ENCODE results near the gene RPS27. TPM values are rescaled to one million over a fixed set of nuclear protein-coding genes. Genes with fewer than 3 reads are reported as not detected.
A peak's percentile ranks its signal among the peaks of the same experiment; 100 is the strongest.
"Not testable (repeated sequence)": the region's sequence is repeated elsewhere in the genome, so short reads cannot be mapped to it uniquely, and the experiment has no call there.

Gene RPS27
- polyA plus RNA-seq, 6 donors from 2014 or later = 15,695 to 24,474 (median 20,858) TPM

DNA sequence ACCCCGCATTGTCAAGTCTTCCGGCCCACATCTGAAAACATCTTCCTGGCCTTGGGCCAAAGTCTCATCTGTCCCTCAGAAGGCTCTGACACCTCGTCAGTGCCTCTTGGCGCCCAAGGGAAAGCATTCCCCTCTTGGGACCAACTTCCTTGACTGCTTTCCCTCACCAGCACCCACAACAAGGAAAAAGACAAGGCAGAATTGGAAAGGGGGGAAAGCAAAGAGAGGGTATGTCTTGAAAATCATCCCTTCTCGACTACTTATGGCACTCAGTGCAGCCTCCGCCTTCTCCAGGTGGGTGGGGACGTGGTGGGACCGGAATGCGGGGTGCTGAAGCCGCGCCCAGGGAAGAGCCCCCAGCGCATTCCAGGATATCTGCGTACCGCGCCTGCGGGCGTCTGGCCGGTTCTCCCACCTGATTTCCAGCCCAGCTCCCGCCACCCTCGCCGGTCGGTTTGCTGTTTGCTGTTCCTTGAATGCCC is 26.7 kb upstream of the RPS27 start:
- Mint-ChIP-seq H3K4me3 (peak overlapping the region; percentile 78 to 97 (median 94)), H3K27me3 (no peaks in the 10 kb centered on the region), H3K36me3 (no peaks in the 10 kb centered on the region), H3K9me3 (no peaks in the 10 kb centered on the region), H3K27ac (peak overlapping the region; percentile 93 to 99 (median 96)), H3K4me1 (peaks cover 49 to 83% (median 71%) of the 10 kb centered on the region in 3 donors)
- DNase-seq (no peak), ATAC-seq (ENCODE audit: low read depth in 2 of 2) (no peak)

DNA sequence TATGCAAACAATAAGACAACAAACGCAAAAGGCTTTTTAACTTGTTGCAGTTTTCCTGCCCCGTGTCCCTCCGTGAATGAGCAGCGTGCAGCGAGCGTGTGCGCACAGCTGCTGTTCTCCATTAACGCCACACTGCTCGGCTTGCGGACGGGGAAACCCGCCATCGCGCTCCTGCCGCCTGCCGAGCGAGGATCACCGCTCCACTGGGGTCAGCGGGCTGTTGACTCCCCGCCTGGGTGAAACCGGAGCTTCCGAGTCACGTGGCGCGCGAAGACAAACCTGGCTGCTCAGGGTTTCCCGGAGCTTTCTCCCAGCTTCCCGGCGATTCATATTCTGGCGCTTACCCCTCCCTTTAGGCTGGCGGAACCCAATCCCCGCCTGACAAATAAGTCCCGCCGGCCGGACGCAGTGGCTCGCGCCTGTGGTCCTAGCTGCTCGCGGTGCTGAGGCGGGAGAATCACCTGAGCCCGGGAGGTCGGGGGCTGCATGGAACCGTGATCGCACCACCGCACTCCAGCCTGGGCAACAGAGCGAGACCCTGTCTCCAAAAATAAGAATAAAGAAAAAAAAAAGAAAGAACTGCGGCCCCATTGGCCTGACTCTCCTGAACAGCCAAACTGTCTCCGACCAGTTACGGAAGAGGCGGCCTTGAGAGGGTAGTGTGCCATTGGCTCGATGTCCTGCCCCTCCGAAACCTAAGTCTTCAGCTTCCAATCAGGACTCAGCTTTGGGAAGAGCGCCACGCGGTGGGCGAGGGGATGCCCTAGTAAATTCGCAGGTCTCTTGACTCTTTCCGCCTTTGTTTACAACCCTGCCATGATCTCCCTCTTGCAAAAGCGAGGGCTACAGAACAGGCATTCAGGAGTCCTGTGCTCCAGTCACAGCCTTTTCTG is 23.2 kb upstream of the RPS27 start, which contains the start of gene CREB3L4:
Gene CREB3L4 (plus strand): TSS at position 796 of the 893 bp plus-strand sequence. CDS start 624 bp downstream, outside the sequence.
- Mint-ChIP-seq H3K4me1 (peaks cover 42 to 71% (median 64%) of the 10 kb centered on the region in 3 donors), H3K27me3 (no peaks in the 10 kb centered on the region), H3K9me3 (no peaks in the 10 kb centered on the region), H3K36me3 (no peaks in the 10 kb centered on the region), H3K27ac (peak within 1 kb of the TSS; percentile 94 to 100 (median 98)), H3K4me3 (peak within 1 kb of the TSS; percentile 92 to 100 (median 98))
- DNase-seq (peak; percentile 91), ATAC-seq (ENCODE audit: low read depth in 2 of 2) (peak; percentile 85 to 87)

DNA sequence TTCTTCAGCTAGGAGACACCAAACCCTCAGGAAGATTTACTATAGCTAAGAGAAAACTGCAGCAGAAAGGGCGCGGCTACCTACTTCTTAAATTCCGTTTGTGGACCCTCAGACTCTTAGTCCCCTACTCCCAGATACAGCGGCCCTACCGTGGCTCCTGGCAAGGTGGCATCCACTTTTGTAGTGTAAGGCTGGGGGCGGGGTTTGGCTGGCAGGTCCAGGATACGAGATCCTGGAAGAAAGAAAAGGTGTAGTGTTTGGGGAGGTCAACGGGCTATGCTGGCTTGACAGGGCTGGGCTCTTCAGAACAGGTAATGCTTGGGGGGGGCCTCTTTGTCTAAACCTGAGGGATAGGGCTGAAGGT is 22.6 kb upstream of the RPS27 start:
- Mint-ChIP-seq H3K4me1 (peaks cover 36 to 66% (median 64%) of the 10 kb centered on the region in 3 donors), H3K4me3 (peak overlapping the region; percentile 92 to 100 (median 98)), H3K9me3 (no peaks in the 10 kb centered on the region), H3K36me3 (no peaks in the 10 kb centered on the region), H3K27ac (peak overlapping the region; percentile 94 to 100 (median 98)), H3K27me3 (no peaks in the 10 kb centered on the region)
- DNase-seq (no peak), ATAC-seq (ENCODE audit: low read depth in 2 of 2) (no peak)

DNA sequence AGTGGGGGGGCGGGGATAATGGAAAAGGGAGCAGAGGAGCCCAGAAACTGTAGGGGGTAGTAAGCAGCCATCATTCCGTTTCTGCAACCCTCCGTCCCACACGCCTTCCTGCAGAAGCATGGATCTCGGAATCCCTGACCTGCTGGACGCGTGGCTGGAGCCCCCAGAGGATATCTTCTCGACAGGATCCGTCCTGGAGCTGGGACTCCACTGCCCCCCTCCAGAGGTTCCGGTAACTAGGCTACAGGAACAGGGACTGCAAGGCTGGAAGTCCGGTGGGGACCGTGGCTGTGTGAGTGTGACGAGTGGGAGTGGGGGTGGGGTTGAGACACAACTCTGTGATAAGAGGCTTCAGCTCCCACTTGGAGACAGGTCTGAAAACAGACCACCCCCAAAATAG is 22.2 kb upstream of the RPS27 start:
- Mint-ChIP-seq H3K36me3 (no peaks in the 10 kb centered on the region), H3K27me3 (no peaks in the 10 kb centered on the region), H3K9me3 (no peaks in the 10 kb centered on the region), H3K4me3 (peak overlapping the region; percentile 92 to 100 (median 98)), H3K4me1 (peaks cover 37 to 66% (median 64%) of the 10 kb centered on the region in 3 donors), H3K27ac (peak overlapping the region in 4 of 6 donors; percentile 29 to 100 (median 96))
- no peak for DNase-seq
- ATAC-seq (ENCODE audit: low read depth in 2 of 2) = no peak

DNA sequence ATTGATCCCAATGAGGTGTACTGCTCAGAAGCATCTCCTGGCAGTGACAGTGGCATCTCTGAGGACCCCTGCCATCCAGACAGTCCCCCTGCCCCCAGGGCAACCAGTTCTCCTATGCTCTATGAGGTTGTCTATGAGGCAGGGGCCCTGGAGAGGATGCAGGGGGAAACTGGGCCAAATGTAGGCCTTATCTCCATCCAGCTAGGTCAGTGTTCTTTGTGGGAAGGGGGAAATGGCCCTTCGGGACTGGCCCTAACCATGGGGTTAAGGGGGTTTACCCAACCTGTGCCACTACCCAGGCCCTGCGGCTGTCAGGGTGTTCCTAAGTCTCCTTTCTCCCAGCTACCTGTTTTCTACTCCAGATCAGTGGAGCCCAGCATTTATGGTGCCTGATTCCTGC is 21.6 kb upstream of the RPS27 start:
- H3K27ac Mint-ChIP-seq = peak overlapping the region in 4 of 6 donors; percentile 37 to 97 (median 90)
- H3K9me3 Mint-ChIP-seq = no peaks in the 10 kb centered on the region

DNA sequence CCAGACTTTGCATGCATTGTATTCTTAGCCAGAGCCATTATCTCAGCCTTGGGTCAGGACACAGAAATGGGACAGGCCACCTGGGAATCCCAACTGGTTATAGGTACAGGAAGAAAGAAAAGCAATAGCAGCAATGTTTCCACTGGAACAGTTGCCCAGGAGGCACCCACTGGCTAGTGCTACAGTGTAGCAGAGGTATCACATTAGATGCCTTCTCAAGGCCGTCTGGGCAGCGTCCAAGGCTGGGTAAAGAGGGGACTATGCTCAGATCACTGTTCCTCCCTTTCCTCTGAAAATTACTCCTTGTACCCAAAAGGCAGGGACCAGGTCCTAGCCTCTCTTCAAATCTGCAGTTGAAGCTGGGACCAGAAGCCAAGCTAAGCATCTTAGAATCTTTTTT is 20.2 kb upstream of the RPS27 start:
- no peaks in the 10 kb centered on the region for H3K9me3 Mint-ChIP-seq
- H3K36me3 Mint-ChIP-seq = peaks cover under 1 to 4% of the 10 kb centered on the region in 2 donors
- H3K4me1 Mint-ChIP-seq = peaks cover 33 to 60% (median 53%) of the 10 kb centered on the region in 3 donors
- H3K4me3 Mint-ChIP-seq = peak overlapping the region in 2 of 8 donors; percentile 34 to 46
- no peaks in the 10 kb centered on the region for H3K27me3 Mint-ChIP-seq
- DNase-seq (no peak), ATAC-seq (ENCODE audit: low read depth in 2 of 2) (no peak)
- peak overlapping the region in 1 of 6 donors; percentile 15 for H3K27ac Mint-ChIP-seq

More for the DNA sequence above, 21.6 kb upstream of the RPS27 start:
- no peak for ATAC-seq (ENCODE audit: low read depth in 2 of 2)
- peak overlapping the region; percentile 36 to 100 (median 98) for H3K4me3 Mint-ChIP-seq
- no peak for DNase-seq
- H3K27me3 Mint-ChIP-seq = no peaks in the 10 kb centered on the region
- H3K36me3 Mint-ChIP-seq = no peaks in the 10 kb centered on the region
- H3K4me1 Mint-ChIP-seq = peaks cover 34 to 66% (median 59%) of the 10 kb centered on the region in 3 donors

DNA sequence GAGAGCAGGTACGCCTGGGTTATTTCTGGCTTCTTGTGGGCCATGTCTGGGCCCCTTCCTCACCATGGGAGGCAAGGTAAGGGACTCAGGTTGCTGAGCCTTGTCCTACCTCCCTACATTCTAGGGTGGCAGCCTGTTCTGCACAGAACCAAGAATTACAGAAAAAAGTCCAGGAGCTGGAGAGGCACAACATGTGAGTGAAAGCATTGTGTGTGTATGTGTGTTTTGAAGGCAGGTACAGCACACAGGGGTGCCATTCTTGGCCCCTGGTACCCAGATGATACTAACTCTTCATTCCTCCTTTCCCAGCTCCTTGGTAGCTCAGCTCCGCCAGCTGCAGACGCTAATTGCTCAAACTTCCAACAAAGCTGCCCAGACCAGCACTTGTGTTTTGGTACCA is 17.5 kb upstream of the RPS27 start:
- Mint-ChIP-seq H3K4me1 (peaks cover 33 to 54% (median 51%) of the 10 kb centered on the region in 3 donors), H3K9me3 (no peaks in the 10 kb centered on the region), H3K36me3 (peaks cover 4 to 7% of the 10 kb centered on the region in 2 donors), H3K4me3 (peak overlapping the region in 2 of 8 donors; percentile 30 to 79), H3K27me3 (no peaks in the 10 kb centered on the region), H3K27ac (peak overlapping the region in 4 of 6 donors; percentile 12 to 83 (median 61))
- DNase-seq (no peak), ATAC-seq (ENCODE audit: low read depth in 2 of 2) (no peak)

DNA sequence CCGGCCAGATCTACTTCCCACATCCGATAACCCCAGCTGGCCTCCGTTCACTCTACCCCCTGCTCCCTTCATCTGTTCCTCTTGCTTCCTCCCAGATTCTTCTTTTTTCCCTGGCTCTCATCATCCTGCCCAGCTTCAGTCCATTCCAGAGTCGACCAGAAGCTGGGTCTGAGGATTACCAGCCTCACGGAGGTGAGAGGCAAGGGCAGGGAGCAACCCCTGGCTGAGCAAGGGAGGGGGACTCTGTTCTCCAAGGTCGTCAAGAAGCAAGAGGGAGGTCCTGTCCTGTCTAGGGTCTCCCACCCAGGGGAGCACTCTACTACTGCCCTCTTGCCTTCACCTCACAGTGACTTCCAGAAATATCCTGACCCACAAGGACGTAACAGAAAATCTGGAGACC is 17.0 kb upstream of the RPS27 start:
- H3K27me3 Mint-ChIP-seq = no peaks in the 10 kb centered on the region
- peaks cover 30 to 51% (median 50%) of the 10 kb centered on the region in 3 donors for H3K4me1 Mint-ChIP-seq
- H3K27ac Mint-ChIP-seq = peak overlapping the region in 3 of 6 donors; percentile 51 to 94 (median 52)
- no peaks in the 10 kb centered on the region for H3K9me3 Mint-ChIP-seq
- H3K4me3 Mint-ChIP-seq = peak overlapping the region in 1 of 8 donors; percentile 79
- ATAC-seq (ENCODE audit: low read depth in 2 of 2) (no peak), DNase-seq (no peak)
- H3K36me3 Mint-ChIP-seq = peaks cover 4 to 7% of the 10 kb centered on the region in 2 donors

DNA sequence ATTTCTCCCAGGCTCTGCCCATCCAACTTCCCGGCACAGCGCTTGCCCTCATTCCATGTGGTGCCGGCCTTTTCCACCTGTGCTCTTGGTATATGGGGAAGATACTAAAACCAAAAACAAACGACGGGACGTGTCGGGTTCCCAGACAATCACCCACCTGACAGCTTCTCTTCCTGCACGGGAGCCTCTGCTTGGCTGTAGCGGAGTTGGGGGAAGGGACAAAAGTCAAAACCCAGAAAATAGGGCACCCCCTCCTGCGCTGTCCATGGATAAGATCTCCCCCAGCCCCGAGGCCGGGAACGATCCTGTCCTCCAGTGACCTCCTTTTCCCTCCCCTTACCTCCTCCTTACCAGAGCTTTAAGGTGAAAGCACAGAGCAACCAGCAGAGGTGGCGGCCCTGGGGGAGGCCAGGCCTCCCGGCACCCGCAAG is 13.7 kb upstream of the RPS27 start:
- Mint-ChIP-seq H3K9me3 (no peaks in the 10 kb centered on the region), H3K4me3 (peak overlapping the region; percentile 91 to 99 (median 97)), H3K4me1 (peaks cover 23 to 43% (median 36%) of the 10 kb centered on the region in 3 donors), H3K36me3 (peaks cover 4 to 7% of the 10 kb centered on the region in 2 donors), H3K27me3 (no peaks in the 10 kb centered on the region), H3K27ac (peak overlapping the region; percentile 88 to 96 (median 92))
- DNase-seq (no peak), ATAC-seq (ENCODE audit: low read depth in 2 of 2) (no peak)

DNA sequence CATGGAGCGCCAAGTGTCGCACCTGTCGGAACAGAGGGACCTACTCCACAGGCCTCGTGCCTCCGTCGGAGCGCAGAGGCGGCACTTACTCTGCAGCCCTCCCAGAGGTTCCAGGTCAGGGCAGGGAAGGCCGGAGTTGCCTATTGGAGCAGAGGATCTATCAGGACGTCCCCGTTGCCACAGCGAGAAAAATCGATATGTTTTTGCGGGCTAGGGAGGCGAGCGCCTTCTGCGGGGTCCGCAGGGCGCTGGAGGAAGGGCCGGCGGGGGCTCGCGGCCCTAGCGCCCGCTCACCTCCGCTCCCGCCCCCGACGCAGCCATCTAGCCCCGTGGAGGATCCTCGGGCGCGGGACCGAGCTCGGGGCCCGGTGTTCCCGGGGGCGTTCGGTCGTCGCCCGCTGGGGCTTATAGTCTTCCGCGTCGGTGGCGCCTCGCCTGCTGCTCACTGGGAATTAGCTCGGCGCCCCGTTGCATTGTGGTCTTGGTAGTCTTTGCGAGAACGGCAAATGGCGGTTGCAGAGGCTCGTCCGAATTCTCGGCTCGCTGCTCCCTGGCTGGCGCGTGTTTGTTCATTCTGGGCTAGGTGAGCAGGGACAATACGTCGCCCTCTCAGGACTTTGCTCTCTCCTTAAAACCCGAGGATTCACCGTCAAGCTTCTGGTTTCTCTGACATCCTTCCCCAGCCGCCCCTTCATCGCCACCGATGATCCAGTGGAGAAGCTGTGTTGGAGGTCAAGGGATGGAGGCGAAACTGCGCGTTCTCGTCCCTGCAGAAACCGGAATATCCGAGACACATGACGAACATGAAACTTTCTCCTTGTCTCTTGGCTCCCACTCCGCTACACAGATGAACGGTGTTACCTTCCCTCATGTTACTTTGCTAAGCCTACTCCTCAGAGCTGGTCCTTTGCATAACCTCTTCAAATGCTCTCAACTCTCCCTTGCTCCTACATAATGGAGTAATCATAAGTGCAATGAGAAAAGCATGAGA is 13.0 kb upstream of the RPS27 start, which contains the start of gene JTB:
Gene JTB (minus strand): TSS at position 425 of the 991 bp plus-strand sequence. CDS start 422 bp downstream, at position 3.
- peak within 1 kb of the TSS; percentile 90 to 96 (median 92) for H3K27ac Mint-ChIP-seq
- peaks cover 23 to 39% (median 36%) of the 10 kb centered on the region in 3 donors for H3K4me1 Mint-ChIP-seq
- no peaks in the 10 kb centered on the region for H3K9me3 Mint-ChIP-seq
- ATAC-seq (ENCODE audit: low read depth in 2 of 2) (peak; percentile 98), DNase-seq (peak; percentile 76)
- H3K4me3 Mint-ChIP-seq = peak within 1 kb of the TSS; percentile 91 to 99 (median 97)
- H3K27me3 Mint-ChIP-seq = no peaks in the 10 kb centered on the region
- peaks cover 4 to 7% of the 10 kb centered on the region in 2 donors for H3K36me3 Mint-ChIP-seq

DNA sequence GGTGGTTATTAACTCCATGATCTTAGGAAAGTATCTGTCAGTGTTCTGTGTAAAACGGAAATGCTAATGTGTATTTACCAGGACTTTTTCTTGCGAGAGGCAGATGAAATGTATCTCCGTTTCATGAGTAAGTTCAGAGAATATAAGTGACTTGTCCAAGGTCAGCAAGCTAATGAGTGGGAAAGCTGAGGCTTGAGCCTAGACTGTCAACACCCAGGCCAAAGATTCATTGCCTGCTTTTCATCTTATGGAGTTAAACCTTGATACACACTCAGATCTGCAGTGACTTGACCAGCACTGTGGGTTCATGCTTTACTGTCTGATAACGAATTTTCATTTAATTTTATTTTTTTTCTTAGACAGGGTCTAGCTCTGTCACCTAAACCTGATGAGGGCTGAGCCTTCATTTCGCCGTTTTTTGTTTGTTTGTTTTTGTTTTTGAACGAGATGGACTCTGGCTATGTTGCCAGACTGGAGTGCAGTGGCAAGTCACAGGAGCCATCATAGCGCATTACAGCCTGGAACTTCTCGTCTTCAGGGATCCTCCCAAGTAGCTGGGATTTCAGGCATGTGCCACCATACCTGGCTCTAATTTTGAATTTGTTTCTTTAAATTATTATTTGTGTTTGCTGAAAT is 12.2 kb upstream of the RPS27 start:
- peaks cover 21 to 34% (median 30%) of the 10 kb centered on the region in 3 donors for H3K4me1 Mint-ChIP-seq
- ATAC-seq (ENCODE audit: low read depth in 2 of 2) = no peak
- H3K27ac Mint-ChIP-seq = peak overlapping the region in 5 of 6 donors; percentile 90 to 95 (median 91)
- peaks cover 4 to 7% of the 10 kb centered on the region in 2 donors for H3K36me3 Mint-ChIP-seq
- DNase-seq = no peak
- no peaks in the 10 kb centered on the region for H3K9me3 Mint-ChIP-seq
- no peaks in the 10 kb centered on the region for H3K27me3 Mint-ChIP-seq
- H3K4me3 Mint-ChIP-seq = peak overlapping the region; percentile 91 to 99 (median 97)

DNA sequence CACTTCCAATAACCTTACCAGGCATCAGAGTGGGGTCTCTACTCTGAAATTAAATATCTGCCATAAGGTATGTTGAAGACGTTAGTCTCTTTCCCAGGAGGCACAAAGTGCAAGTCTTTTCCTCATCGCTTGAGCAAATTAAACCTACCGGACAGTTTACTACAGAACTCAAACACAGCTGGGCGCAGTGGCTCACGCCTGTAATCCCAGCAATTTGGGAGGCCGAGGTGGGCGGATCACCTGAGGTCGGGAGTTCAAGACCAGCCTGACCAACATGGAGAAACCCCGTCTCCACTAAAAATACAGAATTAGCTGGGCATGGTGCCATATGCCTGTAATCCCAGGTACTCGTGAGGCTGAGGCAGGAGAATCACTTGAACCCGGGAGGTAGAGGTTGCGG is 11.5 kb upstream of the RPS27 start:
- not testable (repeated sequence) for H3K27ac Mint-ChIP-seq
- H3K4me3 Mint-ChIP-seq = peak overlapping the region in 6 of 8 donors; percentile 25 to 98 (median 80)
- H3K4me1 Mint-ChIP-seq = peaks cover 19 to 34% (median 25%) of the 10 kb centered on the region in 3 donors

More for the DNA sequence above, 11.5 kb upstream of the RPS27 start:
- not testable (repeated sequence) for DNase-seq; ATAC-seq (ENCODE audit: low read depth in 2 of 2); H3K27me3 Mint-ChIP-seq; H3K9me3 Mint-ChIP-seq; H3K36me3 Mint-ChIP-seq
